22Rv1 (cell line): ENCODE measurements around the gene DENND4A.

Experiments used
- CTCF ChIP-seq: fragments of 450-650 bp; IDR thresholded peaks from 2 replicates; pipeline ENCODE4 v1.5.1; 2017; ENCODE audit warnings: mild to moderate bottlenecking
- ZFX ChIP-seq: fragments of 450-650 bp; IDR thresholded peaks from 2 replicates; pipeline ENCODE4 v1.6.1; 2017; ENCODE audit warnings: antibody characterized with exemption, borderline replicate concordance

- TF ChIP-seq CTCF (no peak), ZFX (no peak)
Observed at GRCh38 chr15:65804252-65804931, 12.3 kb upstream of the DENND4A start.
